ENCODE data around the gene SMAD3.

DNA sequence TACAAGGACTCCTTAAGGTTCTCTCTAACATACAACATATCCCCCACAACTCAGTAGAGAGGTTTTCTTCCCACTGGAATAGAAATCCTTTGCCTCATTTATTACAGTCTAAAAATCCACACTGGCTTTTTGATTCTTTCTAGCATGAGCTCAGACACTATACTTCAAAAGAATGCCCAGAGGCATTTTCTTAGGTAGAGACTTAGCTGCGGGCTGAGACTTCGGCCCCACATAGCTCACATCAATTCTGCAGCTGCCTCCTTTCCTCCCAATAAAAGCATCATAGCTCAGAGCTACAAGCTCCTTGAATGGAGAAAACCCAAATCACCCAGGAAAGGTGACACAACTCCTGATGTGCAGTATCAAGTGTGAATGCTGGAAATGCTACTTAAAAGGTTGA is 136.7 kb downstream of the SMAD3 start:
- TF ChIP-seq, protein P1, sequence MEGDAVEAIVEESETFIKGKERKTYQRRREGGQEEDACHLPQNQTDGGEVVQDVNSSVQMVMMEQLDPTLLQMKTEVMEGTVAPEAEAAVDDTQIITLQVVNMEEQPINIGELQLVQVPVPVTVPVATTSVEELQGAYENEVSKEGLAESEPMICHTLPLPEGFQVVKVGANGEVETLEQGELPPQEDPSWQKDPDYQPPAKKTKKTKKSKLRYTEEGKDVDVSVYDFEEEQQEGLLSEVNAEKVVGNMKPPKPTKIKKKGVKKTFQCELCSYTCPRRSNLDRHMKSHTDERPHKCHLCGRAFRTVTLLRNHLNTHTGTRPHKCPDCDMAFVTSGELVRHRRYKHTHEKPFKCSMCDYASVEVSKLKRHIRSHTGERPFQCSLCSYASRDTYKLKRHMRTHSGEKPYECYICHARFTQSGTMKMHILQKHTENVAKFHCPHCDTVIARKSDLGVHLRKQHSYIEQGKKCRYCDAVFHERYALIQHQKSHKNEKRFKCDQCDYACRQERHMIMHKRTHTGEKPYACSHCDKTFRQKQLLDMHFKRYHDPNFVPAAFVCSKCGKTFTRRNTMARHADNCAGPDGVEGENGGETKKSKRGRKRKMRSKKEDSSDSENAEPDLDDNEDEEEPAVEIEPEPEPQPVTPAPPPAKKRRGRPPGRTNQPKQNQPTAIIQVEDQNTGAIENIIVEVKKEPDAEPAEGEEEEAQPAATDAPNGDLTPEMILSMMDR (conservative IDR thresholded peaks at IDR 0.05) = no peak
- no peak for TF ChIP-seq EZH2 (IDR thresholded peaks at IDR 0.05; ENCODE audit: low read depth)

Measured in PC-9 (cell line).